ENCODE data around the gene SYNJ2. TPM values are rescaled to one million over a fixed set of nuclear protein-coding genes. Genes with fewer than 3 reads are reported as not detected.

SYNJ2 gene
- total RNA-seq, 1 donor from 2014 or later, result 8.2 TPM

DNA sequence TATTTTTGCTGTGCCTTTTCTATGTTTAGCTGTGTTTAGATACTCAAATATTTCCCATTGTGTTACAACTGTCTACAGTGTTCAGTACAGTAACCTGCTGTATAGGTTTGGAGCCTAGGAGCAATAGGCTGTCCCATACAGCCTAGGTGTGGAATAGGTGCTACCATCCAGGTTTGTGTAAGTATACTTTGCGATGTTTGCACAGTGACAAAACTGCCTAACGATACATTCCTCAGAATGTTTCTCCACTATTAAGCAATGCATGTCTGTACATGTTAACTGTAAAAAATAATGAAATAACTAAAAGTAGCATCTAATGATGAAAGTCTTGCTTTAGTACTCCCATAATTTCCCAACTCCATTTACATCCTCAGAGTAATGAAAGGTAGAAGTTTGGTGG lies 140.4 kb downstream of the SYNJ2 start:
- Histone ChIP-seq H3K4me3 (ENCODE audit: low read depth, low read length) (no peak overlapping the region), H3K27me3 (ENCODE audit: control insufficient read depth, insufficient read depth, low read length) (no peaks in the 10 kb centered on the region), H3K36me3 (ENCODE audit: control insufficient read depth, insufficient read depth, low read length) (no peaks in the 10 kb centered on the region)
- TF ChIP-seq, protein P1, sequence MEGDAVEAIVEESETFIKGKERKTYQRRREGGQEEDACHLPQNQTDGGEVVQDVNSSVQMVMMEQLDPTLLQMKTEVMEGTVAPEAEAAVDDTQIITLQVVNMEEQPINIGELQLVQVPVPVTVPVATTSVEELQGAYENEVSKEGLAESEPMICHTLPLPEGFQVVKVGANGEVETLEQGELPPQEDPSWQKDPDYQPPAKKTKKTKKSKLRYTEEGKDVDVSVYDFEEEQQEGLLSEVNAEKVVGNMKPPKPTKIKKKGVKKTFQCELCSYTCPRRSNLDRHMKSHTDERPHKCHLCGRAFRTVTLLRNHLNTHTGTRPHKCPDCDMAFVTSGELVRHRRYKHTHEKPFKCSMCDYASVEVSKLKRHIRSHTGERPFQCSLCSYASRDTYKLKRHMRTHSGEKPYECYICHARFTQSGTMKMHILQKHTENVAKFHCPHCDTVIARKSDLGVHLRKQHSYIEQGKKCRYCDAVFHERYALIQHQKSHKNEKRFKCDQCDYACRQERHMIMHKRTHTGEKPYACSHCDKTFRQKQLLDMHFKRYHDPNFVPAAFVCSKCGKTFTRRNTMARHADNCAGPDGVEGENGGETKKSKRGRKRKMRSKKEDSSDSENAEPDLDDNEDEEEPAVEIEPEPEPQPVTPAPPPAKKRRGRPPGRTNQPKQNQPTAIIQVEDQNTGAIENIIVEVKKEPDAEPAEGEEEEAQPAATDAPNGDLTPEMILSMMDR (IDR thresholded peaks at IDR 0.05; ENCODE audit: insufficient read depth, low read length, severe bottlenecking), result no peak
- no peak for FAIRE-seq
- peak; percentile 96 for DNase-seq (ENCODE audit: low read depth)

DNA sequence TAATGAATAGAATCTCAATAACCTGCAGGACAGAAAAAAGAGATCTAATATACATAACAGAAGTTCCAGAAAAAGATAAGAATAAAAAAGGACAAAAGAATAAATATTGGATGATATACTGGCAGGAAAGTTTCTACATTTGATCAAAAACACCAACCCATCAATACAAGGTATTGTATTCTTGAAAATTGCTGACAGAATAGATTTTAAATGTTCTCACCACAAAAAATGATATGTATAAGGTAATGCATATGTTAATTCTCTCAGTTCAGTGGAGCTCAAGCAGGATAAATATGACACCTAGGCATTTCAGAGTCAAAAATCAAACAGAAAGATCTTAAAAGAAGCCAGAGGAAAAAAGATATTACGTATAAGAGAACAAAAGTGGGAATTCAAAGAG lies 142.6 kb downstream of the SYNJ2 start:
- FAIRE-seq, result no peak
- TF ChIP-seq, protein P1 (IDR thresholded peaks at IDR 0.05; ENCODE audit: insufficient read depth, low read length, severe bottlenecking), result no peak

DNA sequence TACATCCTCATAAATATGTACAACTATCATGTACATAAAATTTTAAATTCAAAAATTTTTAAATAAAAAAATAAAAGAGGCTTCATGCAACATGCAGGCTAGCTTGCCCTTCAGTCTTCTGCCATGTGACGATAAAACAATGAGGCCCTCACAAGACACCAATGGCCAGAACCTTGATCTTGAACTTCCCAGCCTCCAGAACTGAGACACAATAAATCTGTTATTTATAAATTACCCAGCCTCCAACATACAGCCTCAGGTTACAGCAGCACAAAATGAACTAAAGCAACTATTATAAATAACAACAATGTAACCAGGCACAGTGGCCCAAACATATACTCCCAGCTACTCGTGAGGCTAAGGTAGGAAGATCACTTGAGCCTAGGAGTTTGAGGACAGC lies 143.6 kb downstream of the SYNJ2 start:
- Histone ChIP-seq H3K36me3 (ENCODE audit: control insufficient read depth, insufficient read depth, low read length) (no peaks in the 10 kb centered on the region), H3K4me3 (ENCODE audit: low read depth, low read length) (no peak overlapping the region), H3K27me3 (ENCODE audit: control insufficient read depth, insufficient read depth, low read length) (no peaks in the 10 kb centered on the region)
- TF ChIP-seq, protein P1 (IDR thresholded peaks at IDR 0.05; ENCODE audit: insufficient read depth, low read length, severe bottlenecking), result no peak
- FAIRE-seq (no peak), DNase-seq (ENCODE audit: low read depth) (no peak)

More for the DNA sequence above, 142.6 kb downstream of the SYNJ2 start:
- Histone ChIP-seq H3K4me3 (ENCODE audit: low read depth, low read length) (no peak overlapping the region), H3K27me3 (ENCODE audit: control insufficient read depth, insufficient read depth, low read length) (no peaks in the 10 kb centered on the region), H3K36me3 (ENCODE audit: control insufficient read depth, insufficient read depth, low read length) (no peaks in the 10 kb centered on the region)
- DNase-seq (ENCODE audit: low read depth), result no peak

DNA sequence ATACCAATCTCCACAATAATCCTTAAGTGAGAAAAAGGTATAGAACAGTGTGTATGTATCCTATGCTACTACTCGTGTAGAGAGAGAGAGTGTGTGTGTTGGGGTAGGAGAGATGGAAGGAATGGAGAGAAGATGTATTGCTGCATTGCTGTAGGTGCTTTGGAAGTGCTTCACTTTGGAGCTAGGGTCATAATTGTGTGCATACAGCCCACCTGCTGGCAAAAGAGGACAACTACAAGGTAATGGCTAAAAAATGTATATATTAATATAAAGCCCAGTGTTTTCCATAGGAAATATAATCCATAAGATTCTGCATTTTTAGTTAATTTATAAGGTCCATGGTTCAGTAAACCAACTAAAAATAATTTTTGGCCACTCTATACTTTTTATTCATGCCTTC lies 150.3 kb downstream of the SYNJ2 start:
- H3K36me3 ChIP-seq (ENCODE audit: control insufficient read depth, insufficient read depth, low read length), result no peaks in the 10 kb centered on the region
- peak; percentile 44 for DNase-seq (ENCODE audit: low read depth)
- TF ChIP-seq, protein P1 (IDR thresholded peaks at IDR 0.05; ENCODE audit: insufficient read depth, low read length, severe bottlenecking), result peak; percentile 43
- H3K27me3 ChIP-seq (ENCODE audit: control insufficient read depth, insufficient read depth, low read length), result no peaks in the 10 kb centered on the region
- no peak for FAIRE-seq
- no peak overlapping the region for H3K4me3 ChIP-seq (ENCODE audit: low read depth, low read length)

DNA sequence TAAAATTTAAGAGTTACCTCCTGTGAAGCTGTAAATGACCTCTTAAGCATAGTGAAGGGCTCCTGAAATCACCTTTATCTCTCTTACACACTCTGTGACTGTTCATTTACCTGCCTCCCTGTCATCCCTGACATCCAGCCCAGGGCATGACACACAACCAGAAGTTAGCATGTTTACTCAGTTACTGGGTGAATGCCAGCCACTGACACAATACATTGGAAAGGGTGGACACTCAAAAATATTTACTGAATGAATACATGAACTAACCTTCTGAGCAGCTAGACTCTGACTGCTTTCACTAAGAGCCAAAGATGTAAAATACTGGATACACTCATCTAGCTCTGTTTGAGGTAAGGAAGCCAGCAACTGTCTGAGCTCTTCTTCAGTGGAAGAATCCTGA lies 161.1 kb downstream of the SYNJ2 start:
- H3K4me3 ChIP-seq (ENCODE audit: low read depth, low read length), result no peak overlapping the region
- no peak for FAIRE-seq

DNA sequence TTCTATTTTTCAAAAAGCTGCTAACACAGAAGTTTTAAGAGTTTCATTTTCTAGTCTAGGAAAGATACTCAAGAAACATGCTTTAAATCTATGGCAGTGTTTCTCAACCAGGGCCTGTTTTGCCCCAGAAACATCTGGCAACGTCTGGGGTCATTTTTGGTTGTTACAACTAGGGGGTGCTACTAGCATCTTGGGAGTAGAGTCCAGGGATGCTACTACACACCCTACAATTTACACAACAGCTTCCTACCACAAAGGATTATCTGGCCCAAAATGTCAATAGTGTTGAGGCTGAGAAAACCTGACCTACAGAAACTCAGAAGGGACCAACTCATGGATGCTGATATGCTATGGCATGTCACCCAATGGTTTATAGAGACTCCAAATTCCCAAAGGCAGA lies 162.0 kb downstream of the SYNJ2 start:
- FAIRE-seq (no peak), DNase-seq (ENCODE audit: low read depth) (peak; percentile 41)
- TF ChIP-seq, protein P1 (IDR thresholded peaks at IDR 0.05; ENCODE audit: insufficient read depth, low read length, severe bottlenecking), result peak; percentile 45
- Histone ChIP-seq H3K4me3 (ENCODE audit: low read depth, low read length) (no peak overlapping the region), H3K36me3 (ENCODE audit: control insufficient read depth, insufficient read depth, low read length) (peaks cover 2% of the 10 kb centered on the region), H3K27me3 (ENCODE audit: control insufficient read depth, insufficient read depth, low read length) (no peaks in the 10 kb centered on the region)

More for the DNA sequence above, 161.1 kb downstream of the SYNJ2 start:
- DNase-seq (ENCODE audit: low read depth), result peak; percentile 98
- TF ChIP-seq, protein P1 (IDR thresholded peaks at IDR 0.05; ENCODE audit: insufficient read depth, low read length, severe bottlenecking), result no peak
- peaks cover 2% of the 10 kb centered on the region for H3K36me3 ChIP-seq (ENCODE audit: control insufficient read depth, insufficient read depth, low read length)
- H3K27me3 ChIP-seq (ENCODE audit: control insufficient read depth, insufficient read depth, low read length), result no peaks in the 10 kb centered on the region

All from bronchial epithelial cell (primary cell).